ENCODE data around the gene MBOAT1. TPM values are rescaled to one million over a fixed set of nuclear protein-coding genes. Genes with fewer than 3 reads are reported as not detected.
A peak's percentile ranks its signal among the peaks of the same experiment; 100 is the strongest.

MBOAT1 gene
- total RNA-seq, 2 experiments from 2014 or later = 30.6 to 33.0 TPM

DNA sequence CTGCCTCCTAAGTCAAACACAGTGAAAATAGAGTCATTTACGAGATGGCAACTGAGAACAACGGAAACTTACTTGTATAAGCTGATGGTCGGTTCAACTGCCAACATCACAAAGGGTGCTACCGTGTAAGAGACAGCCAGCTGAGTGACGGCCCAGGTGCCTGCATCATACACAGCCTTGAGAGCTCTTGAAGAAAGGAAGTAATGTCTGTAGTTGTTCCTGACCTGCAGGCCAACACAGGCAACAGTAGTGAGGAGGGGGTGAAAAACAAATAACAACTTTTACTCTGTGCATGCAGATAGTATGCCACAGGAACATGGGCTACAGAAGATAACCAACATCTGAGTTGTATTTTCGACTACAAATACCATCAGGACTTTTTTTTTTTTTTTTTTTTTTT is 102.7 kb downstream of the MBOAT1 start:
- Mint-ChIP-seq H3K36me3 (ENCODE audit: low read depth) (peaks cover 29% of the 10 kb centered on the region), H3K27ac (no peak overlapping the region), H3K4me1 (peaks cover 7% of the 10 kb centered on the region), H3K9me3 (no peaks in the 10 kb centered on the region), H3K27me3 (no peaks in the 10 kb centered on the region), H3K4me3 (no peak overlapping the region)
- ChIA-PET CTCF (no interaction called here), POLR2A (no interaction called here)
- no peak for DNase-seq

DNA sequence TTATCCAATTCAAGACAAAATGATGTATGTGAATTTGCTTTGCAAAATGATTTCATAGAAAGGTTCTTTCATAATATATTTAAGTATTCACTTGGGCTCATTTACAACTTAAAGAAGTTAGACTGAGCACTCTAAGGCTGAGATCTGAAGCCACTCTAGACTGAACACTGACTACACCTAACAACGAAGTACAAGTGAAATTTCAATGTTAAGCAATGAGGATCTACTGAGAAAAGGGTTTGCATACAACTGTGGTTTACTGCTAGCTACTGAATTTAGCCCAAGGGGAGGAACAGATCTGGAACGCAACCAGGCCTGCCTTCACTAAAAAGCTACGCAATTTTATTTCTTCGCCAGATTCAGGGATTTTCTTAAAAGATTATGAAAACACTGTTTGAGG is 106.4 kb downstream of the MBOAT1 start:
- H3K4me3 Mint-ChIP-seq = no peak overlapping the region
- ChIA-PET CTCF (interaction anchor here (1.8 kb wide), 1 partner anchor 21 kb away, joined by 5 read pairs; no protein-coding TSS in a partner anchor), POLR2A (no interaction called here)
- no peaks in the 10 kb centered on the region for H3K27me3 Mint-ChIP-seq
- no peaks in the 10 kb centered on the region for H3K4me1 Mint-ChIP-seq
- H3K9me3 Mint-ChIP-seq = no peaks in the 10 kb centered on the region
- no peak for DNase-seq
- peaks cover 37% of the 10 kb centered on the region for H3K36me3 Mint-ChIP-seq (ENCODE audit: low read depth)
- H3K27ac Mint-ChIP-seq = no peak overlapping the region

DNA sequence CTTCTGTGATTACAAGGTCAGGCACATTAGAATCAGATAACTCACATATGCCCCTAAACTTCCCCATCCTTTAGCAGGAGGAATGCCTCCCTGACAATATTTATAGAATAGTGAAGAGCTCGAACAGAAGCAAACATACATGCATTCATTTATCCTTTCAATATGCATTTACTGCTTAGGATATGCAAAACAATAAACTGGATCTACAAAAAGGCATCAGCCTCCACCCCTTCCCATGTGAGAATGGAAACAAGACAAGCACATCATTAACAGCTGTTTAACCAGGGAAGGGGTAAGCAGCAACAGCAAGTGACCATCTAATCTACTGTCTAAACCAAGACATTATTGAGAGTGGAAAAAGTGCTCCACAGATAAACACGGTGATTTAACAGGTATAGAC is 107.6 kb downstream of the MBOAT1 start:
- no peak overlapping the region for H3K4me3 Mint-ChIP-seq
- ChIA-PET POLR2A (no interaction called here), CTCF (interaction anchor here (0.6 to 1.8 kb wide), 2 partner anchors 14 to 22 kb away, joined by 4 to 5 read pairs; no protein-coding TSS in a partner anchor)
- no peaks in the 10 kb centered on the region for H3K27me3 Mint-ChIP-seq
- H3K4me1 Mint-ChIP-seq = no peaks in the 10 kb centered on the region
- no peak for DNase-seq
- peaks cover 39% of the 10 kb centered on the region for H3K36me3 Mint-ChIP-seq (ENCODE audit: low read depth)
- no peak overlapping the region for H3K27ac Mint-ChIP-seq
- H3K9me3 Mint-ChIP-seq = no peaks in the 10 kb centered on the region

DNA sequence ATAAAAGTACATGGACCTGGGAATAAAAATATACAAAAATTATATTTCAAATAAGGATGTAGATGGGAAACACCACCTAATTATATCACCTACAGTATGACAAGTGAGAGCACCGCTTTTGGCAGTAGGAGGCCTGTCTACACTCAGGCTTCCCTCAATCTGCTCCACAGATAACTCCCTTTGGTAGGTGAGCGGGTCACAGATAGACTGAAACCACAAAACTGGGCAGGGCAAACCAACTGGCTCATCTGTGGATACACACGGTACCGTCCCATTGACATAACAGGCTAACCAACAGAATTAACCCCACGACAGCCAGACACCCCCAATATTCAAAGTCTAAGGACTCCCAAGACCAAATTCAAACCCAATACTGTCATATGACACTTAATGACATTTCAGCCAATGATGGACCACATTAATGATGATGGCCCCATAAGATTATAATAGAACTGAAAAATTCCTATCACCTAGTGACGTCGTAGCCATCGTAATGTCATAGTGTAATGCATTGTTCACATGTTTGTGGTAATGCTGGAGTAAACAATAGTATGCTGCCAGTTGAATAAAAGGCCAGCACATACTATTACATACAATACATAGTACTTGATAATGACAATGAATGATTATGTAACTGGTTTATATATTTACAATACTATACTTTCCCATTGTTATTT is 109.7 kb downstream of the MBOAT1 start:
- Mint-ChIP-seq H3K27ac (no peak overlapping the region), H3K36me3 (ENCODE audit: low read depth) (peaks cover 29% of the 10 kb centered on the region)

DNA sequence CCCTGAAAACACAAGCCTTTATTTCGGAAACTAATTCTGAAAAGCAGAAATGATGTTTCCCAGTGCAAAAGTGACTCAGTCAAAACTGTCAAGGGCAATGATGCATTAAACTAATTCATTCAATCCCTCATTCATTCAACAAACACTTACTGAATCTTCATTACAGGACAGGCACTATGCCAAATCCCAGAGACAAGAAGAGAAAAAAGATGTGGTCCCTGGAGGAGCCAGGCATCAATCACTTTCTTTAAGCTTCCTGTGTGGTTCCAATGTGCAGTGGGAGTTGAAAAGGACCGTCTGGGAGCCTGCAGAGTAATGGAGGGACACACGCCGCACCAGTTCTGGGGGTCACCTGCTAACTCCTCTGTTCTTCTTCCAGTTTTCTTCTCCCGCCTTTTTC is 113.1 kb downstream of the MBOAT1 start:
- Mint-ChIP-seq H3K9me3 (no peaks in the 10 kb centered on the region), H3K4me3 (no peak overlapping the region), H3K4me1 (no peaks in the 10 kb centered on the region), H3K36me3 (ENCODE audit: low read depth) (peaks cover 17% of the 10 kb centered on the region), H3K27me3 (no peaks in the 10 kb centered on the region), H3K27ac (no peak overlapping the region)
- POLR2A ChIA-PET = no interaction called here
- CTCF ChIA-PET = interaction anchor here (1.1 kb wide), 1 partner anchor 27 kb away, joined by 4 read pairs; no protein-coding TSS in a partner anchor
- DNase-seq = no peak

More for the DNA sequence above, 109.7 kb downstream of the MBOAT1 start:
- CTCF ChIA-PET = no interaction called here
- Mint-ChIP-seq H3K4me3 (no peak overlapping the region), H3K9me3 (no peaks in the 10 kb centered on the region), H3K4me1 (no peaks in the 10 kb centered on the region), H3K27me3 (no peaks in the 10 kb centered on the region)
- DNase-seq = no peak
- POLR2A ChIA-PET = no interaction called here

DNA sequence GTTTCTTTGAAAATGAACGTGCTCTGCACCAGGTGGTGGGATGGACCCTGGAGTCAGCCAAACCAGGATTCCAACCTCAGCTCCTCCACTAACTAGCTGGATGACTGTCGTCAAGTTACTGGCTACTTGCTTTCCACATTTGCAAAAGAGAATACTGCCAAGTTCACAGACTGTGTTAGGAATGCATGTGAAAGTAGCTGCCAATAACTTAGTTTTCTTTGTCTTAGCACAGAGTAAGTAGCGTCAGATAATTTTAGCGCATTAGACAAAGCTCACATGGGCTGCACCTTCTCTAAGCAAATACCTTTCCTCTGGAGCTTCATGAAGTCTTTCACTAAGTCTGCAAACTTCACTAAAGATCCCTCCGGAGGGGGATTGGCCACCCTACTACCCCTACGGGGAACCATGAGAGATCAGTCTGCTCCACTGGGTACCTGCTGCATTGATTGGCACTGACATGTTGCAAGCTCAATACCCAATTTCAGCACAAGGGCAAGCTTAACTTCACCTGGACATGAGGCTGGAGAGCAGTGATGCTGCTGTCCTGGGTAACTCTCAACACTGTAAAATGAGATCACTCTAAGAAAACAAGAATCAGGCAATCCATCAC is 113.9 kb downstream of the MBOAT1 start:
- H3K4me3 Mint-ChIP-seq = no peak overlapping the region
- no peak overlapping the region for H3K27ac Mint-ChIP-seq
- H3K27me3 Mint-ChIP-seq = no peaks in the 10 kb centered on the region
- H3K9me3 Mint-ChIP-seq = no peaks in the 10 kb centered on the region
- no peak for DNase-seq
- H3K4me1 Mint-ChIP-seq = no peaks in the 10 kb centered on the region
- CTCF ChIA-PET = interaction anchor here (0.6 to 1.3 kb wide), 2 partner anchors 18 to 343 kb away, joined by 3 to 4 read pairs; no protein-coding TSS in a partner anchor
- peaks cover 16% of the 10 kb centered on the region for H3K36me3 Mint-ChIP-seq (ENCODE audit: low read depth)
- POLR2A ChIA-PET = no interaction called here

DNA sequence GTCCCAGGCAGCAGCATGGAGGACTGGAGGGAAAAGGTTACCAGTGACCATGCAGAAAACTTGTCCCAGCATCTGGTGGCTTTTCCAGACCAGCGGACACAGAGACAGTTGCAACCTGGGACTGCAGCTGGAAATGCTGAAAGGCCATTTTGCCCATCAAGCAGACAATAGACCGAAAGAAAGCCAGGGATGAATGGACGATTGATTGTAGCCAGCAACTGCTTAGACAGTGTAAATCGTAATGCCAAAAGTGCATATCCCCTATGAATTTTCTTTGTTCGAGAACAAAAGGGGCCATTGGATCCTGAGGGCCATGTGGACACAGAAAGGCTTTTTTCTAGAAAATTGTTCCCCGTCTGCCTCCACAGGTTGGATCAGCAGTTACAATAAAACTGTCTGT is 115.7 kb downstream of the MBOAT1 start:
- Mint-ChIP-seq H3K36me3 (ENCODE audit: low read depth) (peaks cover 7% of the 10 kb centered on the region), H3K27me3 (no peaks in the 10 kb centered on the region), H3K4me1 (no peaks in the 10 kb centered on the region), H3K27ac (no peak overlapping the region), H3K9me3 (no peaks in the 10 kb centered on the region), H3K4me3 (no peak overlapping the region)
- ChIA-PET POLR2A (no interaction called here), CTCF (no interaction called here)
- DNase-seq = no peak

DNA sequence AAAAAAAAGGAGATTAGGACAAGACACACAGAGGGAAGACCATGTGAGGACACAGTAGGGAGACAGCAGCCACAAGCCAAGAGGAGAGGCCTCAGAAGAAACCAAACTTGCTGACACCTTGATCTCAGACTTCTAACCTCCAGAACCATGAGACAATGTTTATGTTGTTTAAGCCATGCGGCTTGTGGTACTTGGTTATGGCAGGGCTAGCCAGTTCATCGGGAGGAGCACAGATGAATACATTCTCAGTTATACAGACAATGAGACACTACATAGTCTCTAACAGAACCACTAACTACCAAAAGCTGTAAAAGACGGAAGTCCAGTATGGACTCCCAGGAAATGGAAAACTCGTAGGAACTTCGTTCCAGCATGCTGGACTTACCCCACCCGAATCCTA is 116.8 kb downstream of the MBOAT1 start:
- Mint-ChIP-seq H3K27me3 (no peaks in the 10 kb centered on the region), H3K4me1 (no peaks in the 10 kb centered on the region), H3K4me3 (no peak overlapping the region), H3K36me3 (ENCODE audit: low read depth) (no peaks in the 10 kb centered on the region), H3K27ac (no peak overlapping the region), H3K9me3 (no peaks in the 10 kb centered on the region)
- ChIA-PET POLR2A (no interaction called here), CTCF (no interaction called here)
- DNase-seq = no peak

DNA sequence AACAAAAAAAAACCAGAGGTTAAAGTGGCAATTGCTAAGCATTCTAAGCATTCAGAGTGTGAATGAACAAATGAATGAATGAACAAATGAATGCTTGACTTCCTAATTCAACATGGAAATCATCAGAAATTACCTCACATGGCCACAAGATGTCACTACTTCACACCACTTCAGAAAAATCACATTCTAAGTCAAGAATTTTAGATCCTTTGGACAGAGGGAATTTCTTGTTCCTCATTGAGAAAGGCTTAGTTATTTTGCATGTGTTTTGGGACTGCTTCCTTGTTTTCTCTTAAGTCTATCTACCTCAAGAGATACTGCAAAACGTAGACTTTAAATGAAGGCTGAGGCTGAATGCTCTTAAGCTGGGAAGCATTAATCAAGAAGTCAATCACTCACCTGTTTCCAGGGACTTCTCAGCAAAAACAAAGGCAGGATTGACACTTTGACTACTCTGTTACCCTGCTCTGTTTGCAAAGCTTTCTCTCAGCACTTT is 120.2 kb downstream of the MBOAT1 start:
- Mint-ChIP-seq H3K4me3 (no peak overlapping the region), H3K27me3 (no peaks in the 10 kb centered on the region), H3K27ac (no peak overlapping the region), H3K36me3 (ENCODE audit: low read depth) (no peaks in the 10 kb centered on the region), H3K4me1 (no peaks in the 10 kb centered on the region), H3K9me3 (no peaks in the 10 kb centered on the region)
- DNase-seq = peak; percentile 22
- POLR2A ChIA-PET = no interaction called here
- CTCF ChIA-PET = interaction anchor here (1.3 kb wide), 2 partner anchors 27 to 30 kb away, joined by 3 to 4 read pairs; no protein-coding TSS in a partner anchor

DNA sequence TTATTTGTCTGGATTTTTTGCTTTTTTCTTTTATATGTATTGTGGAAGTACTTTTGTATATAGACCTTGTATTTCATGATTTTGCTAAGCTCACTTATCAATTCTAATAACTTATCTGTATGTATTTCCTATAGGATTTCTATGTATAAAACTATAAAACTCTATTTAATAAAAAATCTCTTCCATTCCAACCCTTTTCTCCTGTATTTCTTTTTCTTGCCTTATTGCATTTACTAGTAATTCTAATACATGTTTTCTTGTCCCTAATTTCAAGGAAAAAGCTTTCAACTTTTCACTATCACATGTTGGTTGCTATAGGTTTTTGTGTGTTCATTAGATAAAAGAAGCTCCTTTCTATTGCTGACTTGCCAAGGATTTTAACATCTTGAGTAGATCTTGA is 125.3 kb downstream of the MBOAT1 start:
- CTCF ChIA-PET = no interaction called here
- POLR2A ChIA-PET = no interaction called here

DNA sequence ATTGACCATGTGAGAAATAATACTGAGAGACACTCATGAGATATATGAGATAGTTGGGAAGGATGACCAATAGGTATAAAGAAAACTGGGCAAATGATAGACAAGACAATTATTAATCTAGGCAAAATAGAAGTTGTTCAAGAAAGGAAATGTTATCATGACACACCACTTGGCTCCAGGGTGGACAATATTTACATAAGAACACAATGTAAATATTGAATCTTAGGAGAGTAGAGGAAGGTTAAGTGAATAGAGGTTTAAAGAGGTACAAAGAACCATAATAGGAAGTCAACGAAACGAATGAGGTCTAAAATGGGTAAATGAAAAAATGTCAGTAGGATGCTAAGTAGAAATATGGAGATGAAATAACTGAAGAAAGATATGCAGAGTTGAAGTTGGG is 126.5 kb downstream of the MBOAT1 start:
- H3K4me3 Mint-ChIP-seq = no peak overlapping the region
- no peak overlapping the region for H3K27ac Mint-ChIP-seq
- ChIA-PET POLR2A (no interaction called here), CTCF (no interaction called here)
- no peaks in the 10 kb centered on the region for H3K9me3 Mint-ChIP-seq
- no peak for DNase-seq
- H3K36me3 Mint-ChIP-seq (ENCODE audit: low read depth) = no peaks in the 10 kb centered on the region
- peaks cover 3% of the 10 kb centered on the region for H3K27me3 Mint-ChIP-seq
- no peaks in the 10 kb centered on the region for H3K4me1 Mint-ChIP-seq

More for the DNA sequence above, 125.3 kb downstream of the MBOAT1 start:
- Mint-ChIP-seq H3K36me3 (ENCODE audit: low read depth) (no peaks in the 10 kb centered on the region), H3K27me3 (peaks cover 3% of the 10 kb centered on the region), H3K9me3 (no peaks in the 10 kb centered on the region), H3K4me3 (no peak overlapping the region), H3K4me1 (no peaks in the 10 kb centered on the region), H3K27ac (no peak overlapping the region)
- no peak for DNase-seq

DNA sequence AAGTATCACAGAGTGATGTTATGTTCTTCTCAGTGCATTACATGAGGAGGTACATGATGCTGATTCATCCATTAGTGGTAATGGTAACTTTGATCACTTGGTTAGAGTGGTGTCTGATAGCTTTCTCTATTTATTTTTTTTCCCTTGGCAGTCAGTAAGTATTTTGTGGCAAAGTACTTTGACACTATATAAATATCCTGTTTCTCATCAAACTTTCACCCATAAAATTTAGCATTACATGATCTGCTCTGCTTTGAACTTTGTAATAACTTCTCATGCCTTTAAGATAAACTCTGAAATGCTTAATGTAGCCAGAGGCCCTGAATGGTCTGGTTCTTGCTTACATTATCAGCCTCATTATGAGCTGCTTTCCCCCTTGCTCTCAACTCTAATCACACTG is 127.9 kb downstream of the MBOAT1 start:
- H3K27ac Mint-ChIP-seq = no peak overlapping the region
- ChIA-PET POLR2A (no interaction called here), CTCF (interaction anchor here (0.8 kb wide), 1 partner anchor 115 kb away, joined by 3 read pairs; no protein-coding TSS in a partner anchor)
- H3K4me1 Mint-ChIP-seq = no peaks in the 10 kb centered on the region
- DNase-seq = no peak
- no peaks in the 10 kb centered on the region for H3K36me3 Mint-ChIP-seq (ENCODE audit: low read depth)
- H3K9me3 Mint-ChIP-seq = peaks cover 3% of the 10 kb centered on the region
- H3K4me3 Mint-ChIP-seq = no peak overlapping the region
- H3K27me3 Mint-ChIP-seq = peaks cover 4% of the 10 kb centered on the region

DNA sequence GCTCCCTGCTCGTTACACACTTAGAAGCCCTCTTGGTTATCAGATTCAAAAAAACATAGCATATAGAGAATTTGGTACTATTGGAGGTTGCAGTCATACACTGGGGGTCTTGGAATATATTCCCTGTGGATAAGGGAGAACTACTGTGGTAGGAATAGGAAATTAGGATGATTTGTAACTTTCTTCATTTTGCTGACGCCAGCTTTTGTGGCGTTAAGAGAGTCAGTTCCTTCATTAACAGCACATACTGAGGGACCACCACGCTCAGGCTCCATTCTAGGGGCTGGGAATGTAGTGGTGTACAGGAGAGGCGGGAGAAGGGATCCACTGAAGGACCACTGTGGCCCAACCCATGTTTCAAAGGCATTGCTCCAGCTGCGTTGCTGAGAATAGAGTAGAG is 140.3 kb downstream of the MBOAT1 start:
- H3K27ac Mint-ChIP-seq = no peak overlapping the region
- peaks cover 7% of the 10 kb centered on the region for H3K9me3 Mint-ChIP-seq
- ChIA-PET POLR2A (no interaction called here), CTCF (no interaction called here)
- no peaks in the 10 kb centered on the region for H3K4me1 Mint-ChIP-seq
- DNase-seq = no peak
- peaks cover 11% of the 10 kb centered on the region for H3K27me3 Mint-ChIP-seq
- H3K36me3 Mint-ChIP-seq (ENCODE audit: low read depth) = no peaks in the 10 kb centered on the region
- no peak overlapping the region for H3K4me3 Mint-ChIP-seq

Data from activated CD4-positive, alpha-beta T cell treated with anti-CD3 and anti-CD28 coated beads, Interleukin-2, amount 10 ng/mL, durations not matched to agents 7 days and 5 days (primary cell).